SK-N-MC (cell line): ENCODE data around the gene AKAP13.

Experiments
- DNase-seq: peaks from one replicate; pipeline ENCODE4 v3.0.0-alpha.2; 2011; ENCODE audit warnings: low read depth, low spot score
- H3K27ac ChIP-seq: fragments of 200-600 bp; sonication (generic); 2 replicates; pipeline ENCODE4 v1.5.1; 2016; ENCODE audit warnings: mixed run types
- H3K36me3 ChIP-seq: fragments of 200-600 bp; sonication (generic); 2 replicates; pipeline ENCODE4 v1.6.1; 2017; ENCODE audit warnings: antibody characterized with exemption, low read length, mixed read lengths; ENCODE audit not compliant: insufficient read depth
- H3K4me3 ChIP-seq: fragments of 200-600 bp; sonication (generic); 2 replicates; pipeline ENCODE4 v1.5.1; 2016
- H3K9ac ChIP-seq: fragments of 200-600 bp; sonication (generic); 2 replicates; pipeline ENCODE4 v1.8.0; 2017; ENCODE audit warnings: mixed run types, mixed read lengths; ENCODE audit not compliant: insufficient read length
- H3K9me3 ChIP-seq: fragments of 200-600 bp; sonication (generic); 2 replicates; pipeline ENCODE4 v1.6.1; 2017; ENCODE audit warnings: low read depth, mild to moderate bottlenecking, antibody characterized with exemption, low read length, moderate library complexity, mixed read lengths
- EZH2 ChIP-seq: fragments of 200-600 bp; sonication (generic); IDR thresholded peaks from one replicate; pipeline ENCODE4 v1.6.1; 2017; ENCODE audit warnings: antibody characterized with exemption
- FOXP2 ChIP-seq: optimal IDR thresholded peaks from 2 replicates; pipeline ENCODE3; 2011; ENCODE audit warnings: mild to moderate bottlenecking, moderate library complexity; ENCODE audit not compliant: insufficient read depth; ENCODE audit errors: extremely low read length, control extremely low read depth
- POLR2AphosphoS5 ChIP-seq: IDR thresholded peaks from 2 replicates; pipeline ENCODE4 v1.6.1; 2012; ENCODE audit warnings: mild to moderate bottlenecking, low read depth, low read length, borderline replicate concordance

The AKAP13 gene

GRCh38 chr15:85598718-85599398 lies 218.5 kb downstream of the AKAP13 start:
- Histone ChIP-seq H3K36me3 (no peaks in the 10 kb centered on the region), H3K4me3 (no peak overlapping the region), H3K9me3 (no peaks in the 10 kb centered on the region), H3K9ac (no peak overlapping the region), H3K27ac (no peak overlapping the region)
- no peak for TF ChIP-seq FOXP2
- TF ChIP-seq POLR2AphosphoS5 = no peak
- TF ChIP-seq EZH2 = no peak
- no peak for DNase-seq

GRCh38 chr15:85600001-85600400 lies 219.6 kb downstream of the AKAP13 start:
- Histone ChIP-seq H3K4me3 (no peak overlapping the region), H3K36me3 (no peaks in the 10 kb centered on the region), H3K9ac (no peak overlapping the region), H3K9me3 (no peaks in the 10 kb centered on the region), H3K27ac (no peak overlapping the region)
- TF ChIP-seq EZH2 = no peak
- no peak for TF ChIP-seq POLR2AphosphoS5
- TF ChIP-seq FOXP2 = no peak
- DNase-seq = no peak

- Histone ChIP-seq H3K4me3 (no peak overlapping the region), H3K9me3 (no peaks in the 10 kb centered on the region), H3K36me3 (no peaks in the 10 kb centered on the region), H3K9ac (no peak overlapping the region), H3K27ac (no peak overlapping the region)
- no peak for DNase-seq
- TF ChIP-seq POLR2AphosphoS5 (no peak), EZH2 (no peak), FOXP2 (no peak)
Measured at GRCh38 chr15:85603160-85603559, 222.8 kb downstream of the AKAP13 start.

GRCh38 chr15:85603703-85604102 lies 223.3 kb downstream of the AKAP13 start:
- Histone ChIP-seq H3K36me3 (no peaks in the 10 kb centered on the region), H3K27ac (no peak overlapping the region), H3K9me3 (no peaks in the 10 kb centered on the region), H3K9ac (no peak overlapping the region), H3K4me3 (no peak overlapping the region)
- no peak for DNase-seq
- no peak for TF ChIP-seq EZH2
- TF ChIP-seq POLR2AphosphoS5 = no peak
- TF ChIP-seq FOXP2 = no peak

GRCh38 chr15:85604194-85604593 lies 223.8 kb downstream of the AKAP13 start:
- no peak overlapping the region for H3K9ac ChIP-seq
- TF ChIP-seq POLR2AphosphoS5 (no peak), EZH2 (no peak), FOXP2 (no peak)
- DNase-seq = no peak
- no peak overlapping the region for H3K27ac ChIP-seq
- H3K36me3 ChIP-seq = no peaks in the 10 kb centered on the region
- no peak overlapping the region for H3K4me3 ChIP-seq
- H3K9me3 ChIP-seq = no peaks in the 10 kb centered on the region

GRCh38 chr15:85606738-85607137 lies 226.3 kb downstream of the AKAP13 start:
- no peak for DNase-seq
- Histone ChIP-seq H3K36me3 (no peaks in the 10 kb centered on the region), H3K4me3 (no peak overlapping the region), H3K27ac (no peak overlapping the region), H3K9me3 (no peaks in the 10 kb centered on the region), H3K9ac (no peak overlapping the region)
- TF ChIP-seq POLR2AphosphoS5 = no peak

GRCh38 chr15:85607141-85607806 lies 226.9 kb downstream of the AKAP13 start:
- no peak for TF ChIP-seq EZH2
- TF ChIP-seq FOXP2 = no peak
- DNase-seq = no peak
- Histone ChIP-seq H3K27ac (peak overlapping the region; percentile 35; the same call in 1 of the 2 replicates), H3K36me3 (no peaks in the 10 kb centered on the region), H3K4me3 (no peak overlapping the region), H3K9ac (no peak overlapping the region), H3K9me3 (no peaks in the 10 kb centered on the region)

GRCh38 chr15:85607842-85608241 lies 227.4 kb downstream of the AKAP13 start:
- DNase-seq = no peak
- Histone ChIP-seq H3K9ac (no peak overlapping the region), H3K27ac (peak overlapping the region; percentile 35; the same call in 1 of the 2 replicates), H3K4me3 (no peak overlapping the region), H3K36me3 (no peaks in the 10 kb centered on the region), H3K9me3 (no peaks in the 10 kb centered on the region)
- TF ChIP-seq FOXP2 (no peak), EZH2 (no peak), POLR2AphosphoS5 (no peak)
